Trophoblast cell (in vitro differentiated cells and primary cell): ENCODE data around the gene APOM.

ENCODE experiments used
- DNase-seq, 2 donors: peaks; one replicate each; pipeline ENCODE4 v3.0.0-alpha.2; 2016
- H2AFZ ChIP-seq: 2 replicates; pipeline ENCODE4 v1.6.1; 2013; ENCODE audit warnings: low read length, moderate library complexity, mild to moderate bottlenecking; ENCODE audit not compliant: insufficient read depth, poor library complexity
- H2AK5ac ChIP-seq: 2 replicates; pipeline ENCODE4 v1.6.1; 2013; ENCODE audit warnings: mild to moderate bottlenecking, low read length
- H2BK120ac ChIP-seq: 2 replicates; pipeline ENCODE4 v1.6.1; 2013; ENCODE audit warnings: low read length, mild to moderate bottlenecking, moderate library complexity; ENCODE audit not compliant: insufficient read depth, poor library complexity
- H2BK12ac ChIP-seq: 2 replicates; pipeline ENCODE4 v1.6.1; 2013; ENCODE audit warnings: mild to moderate bottlenecking, low read length, moderate library complexity
- H2BK5ac ChIP-seq: 2 replicates; pipeline ENCODE4 v1.6.1; 2013; ENCODE audit warnings: low read length, low read depth, moderate library complexity, mild to moderate bottlenecking; ENCODE audit not compliant: poor library complexity
- H3K14ac ChIP-seq: 2 replicates; pipeline ENCODE4 v1.6.1; 2013; ENCODE audit warnings: mild to moderate bottlenecking, low read length
- H3K18ac ChIP-seq: 2 replicates; pipeline ENCODE4 v1.6.1; 2013; ENCODE audit warnings: mild to moderate bottlenecking, low read length
- H3K23ac ChIP-seq: 2 replicates; pipeline ENCODE4 v1.6.1; 2013; ENCODE audit warnings: low read length
- H3K27ac ChIP-seq: 2 replicates; pipeline ENCODE4 v1.5.1; 2013; ENCODE audit warnings: low read depth, mild to moderate bottlenecking, inconsistent platforms, low read length, moderate library complexity
- H3K27me3 ChIP-seq: 2 replicates; pipeline ENCODE4 v1.6.1; 2013; ENCODE audit warnings: inconsistent platforms, mild to moderate bottlenecking, low read length, moderate library complexity; ENCODE audit not compliant: insufficient read depth
- H3K36me3 ChIP-seq, 2 experiments: 1 replicate in 1 of 2; 2 replicates in 1 of 2; pipeline ENCODE4 v1.6.1; 2013; ENCODE audit warnings: low read length in 2 of 2, mild to moderate bottlenecking in 2 of 2, moderate library complexity in 1 of 2; ENCODE audit not compliant: insufficient read depth in 2 of 2, control insufficient read depth in 1 of 2
- H3K4ac ChIP-seq: 2 replicates; pipeline ENCODE4 v1.6.1; 2013; ENCODE audit warnings: low read depth, mild to moderate bottlenecking, low read length, moderate library complexity
- H3K4me1 ChIP-seq, 2 experiments: 1 replicate in 1 of 2; 2 replicates in 1 of 2; pipeline ENCODE4 v1.6.1; 2013; ENCODE audit warnings: low read length in 2 of 2, mild to moderate bottlenecking in 2 of 2, moderate library complexity in 1 of 2; ENCODE audit not compliant: insufficient read depth in 2 of 2, control insufficient read depth in 1 of 2
- H3K4me2 ChIP-seq: 2 replicates; pipeline ENCODE4 v1.6.1; 2013; ENCODE audit warnings: inconsistent platforms, mild to moderate bottlenecking, low read length, moderate library complexity
- H3K4me3 ChIP-seq: 2 replicates; pipeline ENCODE4 v1.5.1; 2013; ENCODE audit warnings: mild to moderate bottlenecking, low read depth, low read length, inconsistent platforms
- H3K79me1 ChIP-seq: one replicate; pipeline ENCODE4 v1.6.1; 2013; ENCODE audit warnings: low read length
- H3K79me2 ChIP-seq: 2 replicates; pipeline ENCODE4 v1.6.1; 2013; ENCODE audit warnings: low read length, mild to moderate bottlenecking; ENCODE audit not compliant: control insufficient read depth, insufficient read depth, poor library complexity
- H3K9ac ChIP-seq: 2 replicates; pipeline ENCODE4 v1.6.1; 2013; ENCODE audit warnings: mild to moderate bottlenecking, low read length
- H3K9me3 ChIP-seq: 2 replicates; pipeline ENCODE4 v1.6.1; 2013; ENCODE audit warnings: low read depth, mild to moderate bottlenecking, control low read depth, inconsistent platforms, low read length; ENCODE audit not compliant: insufficient read depth
- H4K12ac ChIP-seq: 2 replicates; pipeline ENCODE4 v1.6.1; 2013; ENCODE audit warnings: low read depth, mild to moderate bottlenecking, low read length, moderate library complexity
- H4K8ac ChIP-seq: 2 replicates; pipeline ENCODE4 v1.6.1; 2013; ENCODE audit warnings: low read depth, mild to moderate bottlenecking, low read length, moderate library complexity
- H4K91ac ChIP-seq: one replicate; pipeline ENCODE4 v1.6.1; 2013; ENCODE audit warnings: low read depth, mild to moderate bottlenecking, low read length, moderate library complexity
- WGBS: extraction: QIAGEN DNeasy Blood & Tissue Kit; methylation state at CpG from one replicate; pipeline ENCODE4 v1.1.7; 2013; ENCODE audit warnings: missing lambda C conversion rate; ENCODE audit not compliant: insufficient read length, insufficient coverage; ENCODE audit errors: extremely low coverage; 5-methylcytosine and 5-hydroxymethylcytosine counted together

The APOM gene

DNA sequence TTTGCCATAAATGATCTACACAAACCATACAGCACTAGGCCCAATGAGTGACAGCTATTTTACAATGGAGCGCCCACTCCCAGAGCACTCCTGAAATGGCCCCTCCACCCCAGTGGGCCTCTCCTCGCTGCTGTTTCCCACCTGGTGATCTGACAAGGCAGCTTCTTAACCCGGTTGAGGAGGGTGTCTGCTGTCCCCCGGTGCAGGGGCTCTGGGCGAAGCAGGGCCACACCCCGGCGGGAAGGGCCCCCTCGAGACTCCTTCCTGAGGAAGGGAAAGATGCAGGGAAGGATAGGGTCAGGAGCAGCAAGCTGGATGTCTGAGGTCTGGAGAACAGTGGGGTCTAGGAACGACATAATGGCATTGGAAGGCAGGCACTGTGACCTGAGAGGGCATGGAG is 37.2 kb downstream of the APOM start:
- Histone ChIP-seq H4K8ac (no peak overlapping the region), H4K12ac (no peak overlapping the region), H3K9me3 (no peaks in the 10 kb centered on the region), H2AK5ac (no peak overlapping the region), H3K4me3 (no peak overlapping the region), H3K27me3 (no peaks in the 10 kb centered on the region), H3K79me1 (peaks cover 13% of the 10 kb centered on the region), H3K23ac (no peak overlapping the region), H3K9ac (no peak overlapping the region), H3K36me3 (peaks cover 58 to 59% of the 10 kb centered on the region in 2 experiments), H3K18ac (no peak overlapping the region), H3K4ac (no peak overlapping the region), H3K14ac (no peak overlapping the region), H2AFZ (no peak overlapping the region), H4K91ac (no peak overlapping the region), H3K27ac (no peak overlapping the region), H3K4me1 (peaks cover 11 to 15% of the 10 kb centered on the region in 2 experiments), H2BK5ac (no peak overlapping the region), H3K4me2 (no peak overlapping the region), H3K79me2 (no peaks in the 10 kb centered on the region), H2BK12ac (no peak overlapping the region), H2BK120ac (no peak overlapping the region)
- no CpG with 5 or more reads among the region's 9 CpGs for WGBS
- no peak for DNase-seq

DNA sequence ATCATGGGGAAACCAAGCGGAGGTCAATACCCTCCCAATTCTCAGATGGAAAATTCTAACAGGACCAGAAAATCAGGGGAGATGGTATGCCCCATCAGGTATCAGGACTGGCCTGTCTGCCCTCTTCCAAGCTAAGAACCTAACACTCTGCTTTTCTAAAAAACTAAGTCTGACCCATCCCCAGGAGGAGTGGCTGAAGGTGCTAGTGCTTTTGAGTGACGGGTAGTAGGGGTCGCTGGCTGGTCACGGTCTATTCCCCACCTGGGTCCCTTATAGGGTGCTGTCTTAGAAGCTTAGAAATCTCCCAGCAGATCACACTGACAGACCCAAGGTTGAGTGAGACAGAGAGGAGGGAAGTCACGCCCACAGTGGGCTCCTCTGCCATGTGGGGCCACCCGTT is 37.8 kb downstream of the APOM start:
- H4K8ac ChIP-seq: no peak overlapping the region
- H3K27ac ChIP-seq: no peak overlapping the region
- H2BK5ac ChIP-seq: no peak overlapping the region
- no peak overlapping the region for H2BK12ac ChIP-seq
- H3K18ac ChIP-seq: no peak overlapping the region
- no peak overlapping the region for H3K4ac ChIP-seq
- no peak overlapping the region for H2BK120ac ChIP-seq
- H3K79me2 ChIP-seq: no peaks in the 10 kb centered on the region
- H2AK5ac ChIP-seq: no peak overlapping the region
- H4K91ac ChIP-seq: no peak overlapping the region
- peaks cover 11 to 15% of the 10 kb centered on the region in 2 experiments for H3K4me1 ChIP-seq
- no peak overlapping the region for H2AFZ ChIP-seq
- no peak overlapping the region for H3K14ac ChIP-seq
- H3K4me2 ChIP-seq: no peak overlapping the region
- H4K12ac ChIP-seq: no peak overlapping the region
- no peak overlapping the region for H3K4me3 ChIP-seq
- WGBS: no CpG with 5 or more reads among the region's 6 CpGs
- H3K9ac ChIP-seq: no peak overlapping the region
- no peaks in the 10 kb centered on the region for H3K9me3 ChIP-seq
- H3K23ac ChIP-seq: no peak overlapping the region
- DNase-seq: no peak
- H3K79me1 ChIP-seq: peaks cover 13% of the 10 kb centered on the region
- H3K27me3 ChIP-seq: no peaks in the 10 kb centered on the region
- H3K36me3 ChIP-seq: peaks cover 51 to 53% of the 10 kb centered on the region in 2 experiments

DNA sequence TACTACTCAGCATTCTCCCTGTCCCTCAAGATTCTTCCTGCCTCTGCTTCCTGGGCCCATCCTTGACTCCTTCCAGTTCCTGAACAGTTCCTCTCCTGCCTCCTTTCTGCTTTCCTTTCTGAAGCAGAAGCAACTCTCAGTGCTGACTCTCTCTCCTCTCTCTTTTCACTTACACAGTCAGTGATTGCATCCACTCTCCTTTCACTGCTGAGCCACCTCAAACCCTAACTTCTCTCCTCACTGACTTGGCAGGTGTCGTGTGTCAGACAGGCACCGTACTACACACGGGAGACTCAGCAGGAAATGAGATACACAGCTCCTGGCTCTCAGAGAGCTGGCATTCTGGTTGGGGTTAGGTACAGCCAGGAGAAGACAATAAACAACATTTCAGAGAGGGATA is 41.9 kb downstream of the APOM start:
- H3K4me1 ChIP-seq: peaks cover 7 to 10% of the 10 kb centered on the region in 2 experiments
- H2BK12ac ChIP-seq: no peak overlapping the region
- H3K4me2 ChIP-seq: no peak overlapping the region
- no peak overlapping the region for H3K14ac ChIP-seq
- H2BK5ac ChIP-seq: no peak overlapping the region
- WGBS: no CpG with 5 or more reads among the region's 3 CpGs
- no peak overlapping the region for H2BK120ac ChIP-seq
- no peak overlapping the region for H2AFZ ChIP-seq
- peaks cover under 1% of the 10 kb centered on the region for H3K79me1 ChIP-seq
- peaks cover 33 to 35% of the 10 kb centered on the region in 2 experiments for H3K36me3 ChIP-seq
- no peak overlapping the region for H3K23ac ChIP-seq
- no peak overlapping the region for H3K4ac ChIP-seq
- peaks cover 3% of the 10 kb centered on the region for H3K79me2 ChIP-seq
- no peak overlapping the region for H4K8ac ChIP-seq
- H4K91ac ChIP-seq: no peak overlapping the region
- no peak overlapping the region for H3K18ac ChIP-seq
- no peak overlapping the region for H4K12ac ChIP-seq
- H3K4me3 ChIP-seq: no peak overlapping the region
- no peaks in the 10 kb centered on the region for H3K9me3 ChIP-seq
- no peak overlapping the region for H2AK5ac ChIP-seq
- DNase-seq: no peak
- no peak overlapping the region for H3K9ac ChIP-seq
- H3K27ac ChIP-seq: no peak overlapping the region
- no peaks in the 10 kb centered on the region for H3K27me3 ChIP-seq

DNA sequence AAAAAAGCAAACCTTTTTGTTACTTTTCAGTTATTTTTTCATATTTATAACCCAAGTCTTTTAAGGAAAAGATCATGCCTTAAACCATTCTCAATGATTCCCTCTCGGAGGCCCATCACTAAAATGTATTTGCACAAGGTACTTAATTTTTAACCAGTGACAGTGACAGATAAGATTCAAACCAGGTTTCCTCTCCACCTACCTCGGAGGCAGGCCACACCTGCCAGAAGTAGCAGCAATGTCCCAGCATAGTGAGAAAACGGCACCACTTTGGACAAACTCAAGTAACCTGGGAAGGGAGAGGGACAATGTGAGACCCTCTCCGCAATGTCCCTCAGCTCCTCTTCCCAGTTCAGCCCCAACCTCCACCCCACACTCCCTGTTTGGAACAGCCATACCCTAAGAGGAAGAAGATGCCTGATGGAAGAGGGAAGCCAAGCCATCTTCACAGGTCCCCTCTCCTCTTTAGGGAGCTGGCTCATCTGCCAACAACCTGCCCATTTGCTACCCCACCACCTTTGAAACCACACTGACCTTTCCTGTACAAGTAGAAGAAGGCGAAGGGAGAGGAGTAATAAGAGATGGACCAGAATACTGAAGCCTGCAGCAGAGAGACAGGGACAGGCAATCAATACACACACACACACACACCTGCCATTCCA is 45.2 kb downstream of the APOM start:
- no peak overlapping the region for H3K23ac ChIP-seq
- no peak overlapping the region for H3K4me3 ChIP-seq
- no peak overlapping the region for H2AFZ ChIP-seq
- whole genome bisulfite sequencing: no CpG with 5 or more reads among the region's 5 CpGs
- no peaks in the 10 kb centered on the region for H3K9me3 ChIP-seq
- no peak overlapping the region for H2BK12ac ChIP-seq
- H4K12ac ChIP-seq: no peak overlapping the region
- no peak for DNase-seq
- peaks cover 6% of the 10 kb centered on the region for H3K79me2 ChIP-seq
- no peak overlapping the region for H3K9ac ChIP-seq
- peaks cover 6% of the 10 kb centered on the region for H3K79me1 ChIP-seq
- no peaks in the 10 kb centered on the region for H3K27me3 ChIP-seq
- H3K27ac ChIP-seq: no peak overlapping the region
- peaks cover 12 to 14% of the 10 kb centered on the region in 2 experiments for H3K36me3 ChIP-seq
- no peak overlapping the region for H2BK5ac ChIP-seq
- H3K18ac ChIP-seq: no peak overlapping the region
- no peak overlapping the region for H4K91ac ChIP-seq
- no peak overlapping the region for H4K8ac ChIP-seq
- H3K4ac ChIP-seq: peak overlapping the region; percentile 9
- H3K4me2 ChIP-seq: no peak overlapping the region
- no peak overlapping the region for H3K14ac ChIP-seq
- H2AK5ac ChIP-seq: no peak overlapping the region
- H2BK120ac ChIP-seq: no peak overlapping the region
- H3K4me1 ChIP-seq: peaks cover 7 to 10% of the 10 kb centered on the region in 2 experiments
